ENCODE measurements around the gene GTPBP2.

- TF ChIP-seq REST (IDR thresholded peaks at IDR 0.05; ENCODE audit: insufficient read depth in 1 of 2, low read depth in 2 of 2, low read length in 1 of 2) (no peak), POLR2AphosphoS5 (IDR thresholded peaks at IDR 0.05; ENCODE audit: low read depth, low read length) (0 out of 2 replicates have a peak, but pooled peaks have one; percentile 20), CTCF (IDR thresholded peaks at IDR 0.05) (no peak), TCF7L2 (IDR thresholded peaks at IDR 0.05; ENCODE audit: low read depth, low read length) (no peak), SIN3A (IDR thresholded peaks at IDR 0.05; ENCODE audit: borderline replicate concordance, insufficient read depth, low read depth, low read length) (no peak)
Measured at GRCh38 chr6:43623880-43624785, 4.9 kb downstream of the GTPBP2 start.
